ENCODE data around the gene PAQR8. TPM values are rescaled to one million over a fixed set of nuclear protein-coding genes. Genes with fewer than 3 reads are reported as not detected.
"Not testable (repeated sequence)": the region's sequence is repeated elsewhere in the genome, so short reads cannot be mapped to it uniquely, and the experiment has no call there.

Gene PAQR8
- total RNA-seq, 2 donors from 2014 or later = 65.8 to 87.8 TPM

DNA sequence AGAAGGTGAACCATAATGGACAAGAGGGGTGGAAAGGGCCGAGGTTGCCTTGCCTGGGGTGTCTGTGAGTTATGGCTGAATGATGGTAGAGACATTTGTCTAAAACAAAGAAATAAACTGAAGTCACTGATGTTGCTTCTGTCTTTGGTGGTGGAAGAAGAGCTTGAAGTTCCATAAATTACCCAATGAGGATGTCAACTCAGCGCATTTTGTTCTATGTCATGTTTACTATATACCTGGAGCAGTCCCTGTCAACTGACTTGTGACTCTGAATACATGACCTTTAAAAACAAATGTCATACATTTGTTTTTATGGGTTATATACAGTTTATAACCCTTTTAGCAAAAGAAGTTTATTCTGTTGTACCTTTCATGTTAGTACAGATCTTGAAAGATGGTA lies 60.2 kb downstream of the PAQR8 start:
- intact Hi-C loops (cut with DNase I) = loop anchor here (5.0 kb wide), 1 partner anchor 85 kb away; no protein-coding TSS in a partner anchor
- no peak for DNase-seq

DNA sequence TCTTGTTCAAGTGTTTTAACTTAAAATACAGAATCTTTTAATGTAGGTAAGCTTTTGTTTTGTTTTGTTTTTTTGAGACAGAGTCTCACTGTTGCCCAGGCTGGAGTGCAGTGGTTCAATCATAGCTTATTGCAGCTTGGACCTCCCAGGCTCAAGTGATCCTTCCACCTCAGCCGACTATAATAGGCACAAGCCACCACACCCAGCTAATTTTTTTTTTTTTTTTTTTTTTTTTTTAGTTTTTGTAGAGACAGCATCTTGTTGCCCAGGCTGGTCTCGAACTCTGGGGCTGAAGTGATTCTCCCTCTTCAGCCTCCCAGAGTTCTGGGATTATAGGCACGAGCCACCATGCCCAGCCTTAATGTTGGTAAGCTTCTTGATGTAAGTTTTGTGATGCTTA lies 61.5 kb downstream of the PAQR8 start:
- Histone ChIP-seq H3K9ac (ENCODE audit: low read depth in 2 of 2, low read length in 2 of 2) (no peak overlapping the region), H3K36me3 (no peaks in the 10 kb centered on the region), H3K4me1 (peaks cover 5% of the 10 kb centered on the region), H3K27ac (no peak overlapping the region), H3K27me3 (no peaks in the 10 kb centered on the region), H3K4me3 (no peak overlapping the region), H3K9me3 (no peaks in the 10 kb centered on the region)
- DNase-seq = no peak
- TF ChIP-seq, protein P1, sequence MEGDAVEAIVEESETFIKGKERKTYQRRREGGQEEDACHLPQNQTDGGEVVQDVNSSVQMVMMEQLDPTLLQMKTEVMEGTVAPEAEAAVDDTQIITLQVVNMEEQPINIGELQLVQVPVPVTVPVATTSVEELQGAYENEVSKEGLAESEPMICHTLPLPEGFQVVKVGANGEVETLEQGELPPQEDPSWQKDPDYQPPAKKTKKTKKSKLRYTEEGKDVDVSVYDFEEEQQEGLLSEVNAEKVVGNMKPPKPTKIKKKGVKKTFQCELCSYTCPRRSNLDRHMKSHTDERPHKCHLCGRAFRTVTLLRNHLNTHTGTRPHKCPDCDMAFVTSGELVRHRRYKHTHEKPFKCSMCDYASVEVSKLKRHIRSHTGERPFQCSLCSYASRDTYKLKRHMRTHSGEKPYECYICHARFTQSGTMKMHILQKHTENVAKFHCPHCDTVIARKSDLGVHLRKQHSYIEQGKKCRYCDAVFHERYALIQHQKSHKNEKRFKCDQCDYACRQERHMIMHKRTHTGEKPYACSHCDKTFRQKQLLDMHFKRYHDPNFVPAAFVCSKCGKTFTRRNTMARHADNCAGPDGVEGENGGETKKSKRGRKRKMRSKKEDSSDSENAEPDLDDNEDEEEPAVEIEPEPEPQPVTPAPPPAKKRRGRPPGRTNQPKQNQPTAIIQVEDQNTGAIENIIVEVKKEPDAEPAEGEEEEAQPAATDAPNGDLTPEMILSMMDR (IDR thresholded peaks at IDR 0.05) = no peak
- intact Hi-C loops (cut with DNase I) = loop anchor here (5.0 kb wide), 1 partner anchor 84 kb away; no protein-coding TSS in a partner anchor

More for the DNA sequence above, 60.2 kb downstream of the PAQR8 start:
- Histone ChIP-seq H3K9ac (ENCODE audit: low read depth in 2 of 2, low read length in 2 of 2) (no peak overlapping the region), H3K9me3 (no peaks in the 10 kb centered on the region), H3K4me1 (peaks cover 5% of the 10 kb centered on the region), H3K27me3 (no peaks in the 10 kb centered on the region), H3K36me3 (no peaks in the 10 kb centered on the region), H3K4me3 (no peak overlapping the region), H3K27ac (no peak overlapping the region)
- TF ChIP-seq, protein P1 (IDR thresholded peaks at IDR 0.05) = no peak

DNA sequence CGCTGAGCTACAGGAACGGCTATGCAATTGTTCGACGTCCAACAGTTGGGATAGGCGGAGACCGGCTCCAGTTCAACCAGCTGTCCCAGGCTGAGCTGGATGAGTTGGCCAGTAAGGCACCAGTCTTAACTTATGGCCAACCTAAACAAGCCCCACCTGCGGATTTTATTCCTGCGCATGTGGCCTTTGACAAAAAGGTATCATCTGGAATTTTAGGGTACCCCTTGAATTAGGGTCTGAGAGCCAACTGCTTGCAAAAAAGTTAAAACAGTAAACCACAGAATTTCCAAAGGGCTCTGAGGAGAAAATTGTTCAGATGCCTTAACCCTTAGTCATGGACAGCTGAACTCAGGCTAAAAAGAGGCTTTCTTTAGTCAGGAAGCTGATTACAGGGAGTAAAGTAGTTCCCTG lies 62.0 kb downstream of the PAQR8 start:
- Histone ChIP-seq H3K4me3 (no peak overlapping the region), H3K9me3 (no peaks in the 10 kb centered on the region), H3K9ac (ENCODE audit: low read depth in 2 of 2, low read length in 2 of 2) (no peak overlapping the region), H3K27me3 (no peaks in the 10 kb centered on the region), H3K27ac (no peak overlapping the region), H3K4me1 (peaks cover 5% of the 10 kb centered on the region), H3K36me3 (no peaks in the 10 kb centered on the region)
- no peak for DNase-seq
- intact Hi-C loops (cut with DNase I) = loop anchor here (5.0 kb wide), 1 partner anchor 83 kb away; no protein-coding TSS in a partner anchor
- TF ChIP-seq, protein P1 (IDR thresholded peaks at IDR 0.05) = no peak

DNA sequence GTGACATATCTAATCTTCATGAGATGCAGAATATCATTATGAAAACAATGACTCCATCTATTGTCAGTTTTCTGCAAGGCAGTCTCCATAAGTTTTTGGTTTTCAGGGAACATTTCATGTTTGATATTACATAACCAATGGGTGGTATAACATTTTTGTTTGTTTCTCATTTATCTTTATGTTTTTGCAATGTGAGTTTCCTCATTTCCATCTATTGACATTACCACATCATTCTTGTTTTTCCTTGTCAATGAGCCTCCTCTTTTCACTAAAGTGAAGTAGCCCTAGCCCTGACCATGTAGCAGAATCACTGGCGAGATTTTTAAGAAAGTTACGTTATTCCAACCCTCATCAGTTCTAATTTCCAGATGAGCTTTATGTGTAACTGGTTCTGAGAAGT lies 62.6 kb downstream of the PAQR8 start:
- H3K9ac ChIP-seq (ENCODE audit: low read depth in 2 of 2, low read length in 2 of 2) = no peak overlapping the region
- DNase-seq = no peak
- H3K36me3 ChIP-seq = no peaks in the 10 kb centered on the region
- TF ChIP-seq, protein P1 (IDR thresholded peaks at IDR 0.05) = no peak
- H3K27me3 ChIP-seq = no peaks in the 10 kb centered on the region
- H3K27ac ChIP-seq = no peak overlapping the region
- no peak overlapping the region for H3K4me3 ChIP-seq
- H3K4me1 ChIP-seq = peaks cover 2% of the 10 kb centered on the region
- intact Hi-C loops (cut with DNase I) = loop anchor here (5.0 kb wide), 1 partner anchor 83 kb away; no protein-coding TSS in a partner anchor
- H3K9me3 ChIP-seq = no peaks in the 10 kb centered on the region

DNA sequence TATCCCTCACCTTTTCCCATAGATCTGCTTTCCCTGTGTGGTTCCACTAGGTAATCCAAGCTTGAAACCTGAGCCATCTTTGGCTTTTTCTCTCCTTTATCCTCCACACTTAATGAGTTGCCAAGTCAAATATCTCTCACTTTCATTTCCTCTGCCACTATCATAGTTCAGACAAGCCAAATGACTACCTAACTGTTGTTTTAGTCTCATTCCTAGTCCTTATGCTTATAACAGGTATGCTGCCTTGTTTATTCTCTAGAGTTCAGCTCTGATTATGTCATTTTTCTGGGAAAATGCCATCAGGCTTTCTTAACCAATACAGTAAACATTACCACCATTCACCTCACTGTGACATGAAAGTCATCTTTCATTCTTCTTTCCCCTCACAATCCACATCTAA lies 64.7 kb downstream of the PAQR8 start:
- no peaks in the 10 kb centered on the region for H3K4me1 ChIP-seq
- DNase-seq = no peak
- H3K36me3 ChIP-seq = no peaks in the 10 kb centered on the region
- H3K9ac ChIP-seq (ENCODE audit: low read depth in 2 of 2, low read length in 2 of 2) = no peak overlapping the region
- H3K9me3 ChIP-seq = no peaks in the 10 kb centered on the region
- TF ChIP-seq, protein P1 (IDR thresholded peaks at IDR 0.05) = no peak
- H3K27ac ChIP-seq = no peak overlapping the region
- intact Hi-C loops (cut with DNase I) = no loop called here
- no peaks in the 10 kb centered on the region for H3K27me3 ChIP-seq
- no peak overlapping the region for H3K4me3 ChIP-seq

DNA sequence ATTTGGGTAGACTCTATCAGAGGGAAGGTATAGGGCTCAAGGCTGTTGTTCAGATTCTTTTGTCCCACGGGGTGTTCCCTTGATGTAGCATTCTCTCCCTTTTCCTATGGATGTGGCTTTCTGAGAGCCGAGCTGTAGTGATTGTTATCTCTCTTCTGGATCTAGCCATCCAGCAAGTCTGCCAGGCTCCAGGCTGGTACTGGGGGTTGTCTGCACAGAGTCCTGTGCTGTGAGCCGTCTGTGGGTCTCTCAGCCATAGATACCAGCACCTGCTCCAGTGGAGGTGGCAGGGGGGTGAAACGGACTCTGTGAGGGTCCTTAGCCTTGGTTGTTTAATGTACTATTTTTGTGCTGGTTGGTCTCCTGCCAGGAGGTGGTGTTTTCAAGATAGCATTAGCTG lies 71.3 kb downstream of the PAQR8 start:
- H3K27me3 ChIP-seq; H3K9me3 ChIP-seq; H3K27ac ChIP-seq; H3K4me3 ChIP-seq; H3K9ac ChIP-seq (ENCODE audit: low read depth in 2 of 2, low read length in 2 of 2); H3K4me1 ChIP-seq; H3K36me3 ChIP-seq; intact Hi-C loops (cut with DNase I); DNase-seq: not testable (repeated sequence)
